Measurements from ENCODE around the gene SLC44A1.

DNA sequence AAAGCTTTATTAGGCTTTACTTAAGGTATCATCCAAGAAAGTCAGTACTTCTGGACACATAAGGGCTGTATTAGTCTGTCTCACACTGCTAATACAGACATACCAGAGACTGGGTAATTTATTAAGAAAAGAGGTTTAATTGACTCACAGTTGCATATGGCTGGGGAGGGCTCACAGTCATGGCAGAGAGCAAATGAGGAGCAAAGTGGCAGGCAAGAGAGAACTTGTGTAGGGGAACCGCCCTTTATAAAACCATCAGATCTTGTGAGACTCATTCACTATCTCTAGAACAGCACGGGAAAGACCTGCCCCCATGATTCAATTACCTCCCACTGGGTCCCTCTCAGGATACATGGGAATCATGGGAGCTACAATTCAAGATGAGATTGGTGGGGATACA, 49.2 kb upstream of the SLC44A1 start:
- TF ChIP-seq, protein P1, sequence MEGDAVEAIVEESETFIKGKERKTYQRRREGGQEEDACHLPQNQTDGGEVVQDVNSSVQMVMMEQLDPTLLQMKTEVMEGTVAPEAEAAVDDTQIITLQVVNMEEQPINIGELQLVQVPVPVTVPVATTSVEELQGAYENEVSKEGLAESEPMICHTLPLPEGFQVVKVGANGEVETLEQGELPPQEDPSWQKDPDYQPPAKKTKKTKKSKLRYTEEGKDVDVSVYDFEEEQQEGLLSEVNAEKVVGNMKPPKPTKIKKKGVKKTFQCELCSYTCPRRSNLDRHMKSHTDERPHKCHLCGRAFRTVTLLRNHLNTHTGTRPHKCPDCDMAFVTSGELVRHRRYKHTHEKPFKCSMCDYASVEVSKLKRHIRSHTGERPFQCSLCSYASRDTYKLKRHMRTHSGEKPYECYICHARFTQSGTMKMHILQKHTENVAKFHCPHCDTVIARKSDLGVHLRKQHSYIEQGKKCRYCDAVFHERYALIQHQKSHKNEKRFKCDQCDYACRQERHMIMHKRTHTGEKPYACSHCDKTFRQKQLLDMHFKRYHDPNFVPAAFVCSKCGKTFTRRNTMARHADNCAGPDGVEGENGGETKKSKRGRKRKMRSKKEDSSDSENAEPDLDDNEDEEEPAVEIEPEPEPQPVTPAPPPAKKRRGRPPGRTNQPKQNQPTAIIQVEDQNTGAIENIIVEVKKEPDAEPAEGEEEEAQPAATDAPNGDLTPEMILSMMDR (IDR thresholded peaks at IDR 0.05), result no peak
- no peak for TF ChIP-seq POLR2A (IDR thresholded peaks at IDR 0.05)
